Gastrocnemius medialis (tissue), 4 donors: ENCODE results near the gene SIM1. TPM values are rescaled to one million over a fixed set of nuclear protein-coding genes. Genes with fewer than 3 reads are reported as not detected.

Source experiments
- ATAC-seq, 2 donors: fragments of 150-250 bp; one replicate each; pipeline ENCODE4 v1.9.1; 2016
- DNase-seq, 2 donors: peaks; one replicate each; pipeline ENCODE4 v3.0.0-alpha.2; 2019
- H3K27ac ChIP-seq, 4 donors: fragments of 200-600 bp; sonication (generic); 1 replicate in 1 of 4; 2 replicates in 3 of 4; pipeline ENCODE4 v1.5.1; 2016 to 2018; ENCODE audit warnings: mild to moderate bottlenecking in 2 of 4, moderate library complexity in 1 of 4
- H3K27me3 ChIP-seq, 3 donors: fragments of 200-600 bp; sonication (generic) in 2 of 3; 1 replicate in 1 of 3; 2 replicates in 2 of 3; pipeline versions ENCODE4 v1.5.1 to v1.6.0; 2016 to 2019; ENCODE audit warnings: mild to moderate bottlenecking in 1 of 3, moderate library complexity in 1 of 3
- H3K36me3 ChIP-seq, 2 donors: fragments of 200-600 bp; sonication (generic) in 1 of 2; one replicate each; pipeline ENCODE4 v1.5.1; 2017 to 2018
- H3K4me1 ChIP-seq, 2 donors: fragments of 200-600 bp; sonication (generic) in 1 of 2; one replicate each; pipeline ENCODE4 v1.5.1; 2016 to 2017; ENCODE audit warnings: mild to moderate bottlenecking in 2 of 2
- H3K4me3 ChIP-seq, 4 donors: fragments of 200-600 bp; sonication (generic) in 3 of 4; 1 replicate in 1 of 4; 2 replicates in 3 of 4; pipeline ENCODE4 v1.5.1; 2016 to 2019; ENCODE audit warnings: mild to moderate bottlenecking in 2 of 4
- H3K9me3 ChIP-seq, 3 donors: fragments of 200-600 bp; sonication (generic) in 2 of 3; 1 replicate in 1 of 3; 2 replicates in 2 of 3; pipeline ENCODE4 v1.5.1; 2016 to 2019
- POLR2A ChIP-seq, 2 donors: fragments of 450-650 bp; IDR thresholded peaks; one replicate each; pipeline ENCODE4 v1.6.1; 2017; ENCODE audit warnings: antibody characterized with exemption in 2 of 2, mild to moderate bottlenecking in 2 of 2, moderate library complexity in 2 of 2
- in situ Hi-C, 4 donors: fragments of 200-750 bp; cut with MboI; loops; one replicate each; pipeline versions ENCODE4 v1.15.0 to v1.8.0; 2017; ENCODE audit warnings: low sequenced_read_pairs in 4 of 4
- intact Hi-C: fragments of 100-400 bp; cut with DNase I; formaldehyde crosslinking; loops from one replicate; pipeline ENCODE4 v1.15.1; 2023; ENCODE audit warnings: low total_unique reads
- total RNA-seq, 4 donors: library from RNA; depleted of rRNA; stranded (reverse); fragments of >200 nt; gene quantifications; one replicate each; pipeline versions ENCODE4 v1.1.0 to v1.2.3, GENCODE V29; 2016
- TF ChIP-seq, protein P1 (sequence below), 5 experiments: fragments of 450-650 bp in 3 of 5; fragments of 200-600 bp in 2 of 5; sonication (generic) in 2 of 5; IDR thresholded peaks in 4 of 5; conservative IDR thresholded peaks in 1 of 5; 1 replicate in 4 of 5; 2 replicates in 1 of 5; pipeline ENCODE4 v1.5.1; 2016 to 2019; ENCODE audit warnings: antibody characterized with exemption in 5 of 5, mild to moderate bottlenecking in 3 of 5, moderate library complexity in 3 of 5

The SIM1 gene
- total RNA-seq, 4 donors from 2014 or later = 0.19 to 1.8 (median 0.88) TPM

DNA sequence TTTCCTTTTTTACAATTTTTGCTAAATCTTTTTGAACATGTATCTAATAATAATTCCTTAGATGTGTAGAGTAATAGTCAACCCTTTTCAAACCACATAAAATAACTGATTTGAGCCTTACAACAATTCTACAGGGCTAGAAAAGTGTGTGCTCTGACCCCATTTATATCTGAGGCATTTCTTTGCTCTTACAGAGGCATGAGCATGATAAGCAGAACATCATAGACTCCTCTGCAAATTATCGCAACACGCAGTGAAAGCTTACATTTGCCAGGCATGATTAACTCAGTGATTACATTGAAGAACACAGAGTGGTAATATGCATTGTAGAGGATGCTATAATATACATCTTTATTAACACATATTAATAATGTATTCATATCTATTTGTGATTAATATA, 120.4 kb downstream of the SIM1 start:
- DNase-seq = no peak
- Histone ChIP-seq H3K27ac (no peak overlapping the region), H3K4me3 (no peak overlapping the region), H3K36me3 (no peaks in the 10 kb centered on the region), H3K27me3 (no peaks in the 10 kb centered on the region), H3K9me3 (no peaks in the 10 kb centered on the region), H3K4me1 (peaks cover 13 to 26% of the 10 kb centered on the region in 2 donors)
- intact Hi-C loops (no loop called here), in situ Hi-C loops (no loop called here)
- TF ChIP-seq, protein P1, sequence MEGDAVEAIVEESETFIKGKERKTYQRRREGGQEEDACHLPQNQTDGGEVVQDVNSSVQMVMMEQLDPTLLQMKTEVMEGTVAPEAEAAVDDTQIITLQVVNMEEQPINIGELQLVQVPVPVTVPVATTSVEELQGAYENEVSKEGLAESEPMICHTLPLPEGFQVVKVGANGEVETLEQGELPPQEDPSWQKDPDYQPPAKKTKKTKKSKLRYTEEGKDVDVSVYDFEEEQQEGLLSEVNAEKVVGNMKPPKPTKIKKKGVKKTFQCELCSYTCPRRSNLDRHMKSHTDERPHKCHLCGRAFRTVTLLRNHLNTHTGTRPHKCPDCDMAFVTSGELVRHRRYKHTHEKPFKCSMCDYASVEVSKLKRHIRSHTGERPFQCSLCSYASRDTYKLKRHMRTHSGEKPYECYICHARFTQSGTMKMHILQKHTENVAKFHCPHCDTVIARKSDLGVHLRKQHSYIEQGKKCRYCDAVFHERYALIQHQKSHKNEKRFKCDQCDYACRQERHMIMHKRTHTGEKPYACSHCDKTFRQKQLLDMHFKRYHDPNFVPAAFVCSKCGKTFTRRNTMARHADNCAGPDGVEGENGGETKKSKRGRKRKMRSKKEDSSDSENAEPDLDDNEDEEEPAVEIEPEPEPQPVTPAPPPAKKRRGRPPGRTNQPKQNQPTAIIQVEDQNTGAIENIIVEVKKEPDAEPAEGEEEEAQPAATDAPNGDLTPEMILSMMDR (IDR thresholded peaks at IDR 0.05 in 4 of 5, conservative IDR thresholded peaks at IDR 0.05 in 1 of 5) = no peak
- no peak for TF ChIP-seq POLR2A (IDR thresholded peaks at IDR 0.05)
- ATAC-seq = no peak

DNA sequence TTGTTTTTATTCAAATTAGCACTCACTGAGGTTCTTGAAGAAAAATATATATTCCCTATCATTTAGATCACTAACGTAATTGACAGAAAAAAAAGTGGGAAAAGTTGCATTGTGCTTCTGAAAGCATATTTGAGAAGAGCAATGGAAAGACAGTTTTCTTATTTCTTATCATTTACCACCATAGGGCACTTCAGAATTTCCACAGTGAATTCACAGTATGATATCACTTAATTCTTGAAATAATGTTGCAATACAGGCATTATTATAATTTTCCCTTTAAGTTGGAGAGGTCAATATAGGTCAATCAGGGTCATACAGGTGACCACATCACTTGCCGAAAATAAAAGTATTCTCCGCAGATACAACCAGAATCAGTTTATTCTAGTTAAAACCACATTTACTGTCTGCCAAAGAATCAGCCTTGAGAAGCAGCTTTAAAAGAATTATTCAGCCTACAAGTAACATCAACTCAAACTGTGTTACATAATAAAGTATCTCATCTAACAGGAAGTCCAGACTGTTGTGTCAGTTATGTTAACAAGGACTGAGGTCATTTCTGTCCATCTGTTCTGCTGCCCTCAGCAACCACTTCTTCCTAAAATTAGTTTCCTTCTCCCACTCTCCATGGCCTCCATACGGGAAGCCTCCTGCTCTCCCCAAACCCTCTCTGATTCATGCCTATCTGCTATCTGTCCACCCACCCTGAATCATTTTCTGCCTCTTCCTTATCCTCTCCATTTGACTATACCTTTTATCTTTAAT, 121.2 kb downstream of the SIM1 start:
- intact Hi-C loops = no loop called here
- no peaks in the 10 kb centered on the region for H3K9me3 ChIP-seq
- TF ChIP-seq, protein P1 (IDR thresholded peaks at IDR 0.05 in 4 of 5, conservative IDR thresholded peaks at IDR 0.05 in 1 of 5) = no peak
- TF ChIP-seq POLR2A (IDR thresholded peaks at IDR 0.05) = no peak
- H3K4me1 ChIP-seq = peaks cover 13 to 26% of the 10 kb centered on the region in 2 donors
- no peaks in the 10 kb centered on the region for H3K36me3 ChIP-seq
- in situ Hi-C loops = no loop called here
- no peak overlapping the region for H3K4me3 ChIP-seq
- DNase-seq = no peak
- ATAC-seq = no peak
- H3K27ac ChIP-seq = no peak overlapping the region
- H3K27me3 ChIP-seq = no peaks in the 10 kb centered on the region

DNA sequence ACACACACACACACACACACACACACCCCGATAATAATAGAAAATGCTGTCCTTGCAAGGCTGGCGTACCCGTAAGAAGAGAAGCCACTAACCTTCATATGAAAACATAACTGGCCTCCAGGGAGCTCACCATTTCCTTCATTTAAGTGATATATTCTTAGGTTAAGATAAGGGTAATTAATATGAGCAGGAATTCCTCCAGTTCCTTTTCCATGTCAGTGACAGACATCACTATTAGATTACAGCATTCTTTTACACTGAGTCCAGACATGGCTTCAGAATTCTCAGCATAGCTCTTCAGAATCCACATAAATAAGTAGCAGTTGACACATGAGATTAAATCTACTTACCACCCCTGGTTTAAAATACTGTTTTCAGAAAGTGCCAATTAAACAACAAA, 121.9 kb downstream of the SIM1 start:
- ATAC-seq = no peak
- in situ Hi-C loops (no loop called here), intact Hi-C loops (no loop called here)
- DNase-seq = no peak
- Histone ChIP-seq H3K27ac (no peak overlapping the region), H3K9me3 (no peaks in the 10 kb centered on the region), H3K4me3 (no peak overlapping the region), H3K36me3 (no peaks in the 10 kb centered on the region), H3K4me1 (peaks cover 13 to 26% of the 10 kb centered on the region in 2 donors), H3K27me3 (no peaks in the 10 kb centered on the region)
- no peak for TF ChIP-seq POLR2A (IDR thresholded peaks at IDR 0.05)
- TF ChIP-seq, protein P1 (IDR thresholded peaks at IDR 0.05 in 4 of 5, conservative IDR thresholded peaks at IDR 0.05 in 1 of 5) = no peak

DNA sequence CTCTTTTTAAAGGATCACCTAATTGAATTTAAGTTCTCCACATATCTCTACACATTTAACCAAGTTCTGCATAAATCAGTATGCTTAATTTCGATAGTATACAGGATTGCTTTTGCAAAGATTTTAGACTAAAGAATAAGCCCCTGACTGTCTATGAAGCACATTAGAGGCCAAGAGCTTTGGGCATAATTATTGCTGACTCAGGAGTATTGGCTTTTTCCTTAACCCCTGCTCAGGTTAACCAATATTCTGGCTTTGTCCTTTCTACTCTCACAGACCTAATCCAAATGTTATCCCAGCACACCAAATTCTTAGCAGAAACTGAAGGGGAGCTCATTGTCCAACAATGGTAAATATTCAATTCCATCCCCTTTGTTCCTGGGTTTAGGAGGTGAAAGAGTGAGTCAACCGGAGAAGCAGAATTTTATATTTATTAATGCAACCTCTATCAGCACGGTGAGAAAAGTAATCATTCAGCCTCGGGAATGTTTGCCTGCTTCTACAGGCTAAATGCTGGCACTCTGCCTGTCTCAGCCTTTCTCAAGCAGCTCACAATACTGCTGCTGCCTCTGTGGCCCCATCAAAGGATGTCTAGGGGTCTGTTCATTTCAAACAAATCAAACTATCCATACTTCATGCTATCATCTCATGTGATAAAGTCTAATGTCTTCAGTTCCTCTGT, 125.0 kb downstream of the SIM1 start:
- TF ChIP-seq, protein P1 (IDR thresholded peaks at IDR 0.05 in 4 of 5, conservative IDR thresholded peaks at IDR 0.05 in 1 of 5) = no peak
- no peak for TF ChIP-seq POLR2A (IDR thresholded peaks at IDR 0.05)
- Histone ChIP-seq H3K36me3 (no peaks in the 10 kb centered on the region), H3K27me3 (no peaks in the 10 kb centered on the region), H3K27ac (no peak overlapping the region), H3K4me1 (peaks cover 10 to 13% of the 10 kb centered on the region in 2 donors), H3K9me3 (no peaks in the 10 kb centered on the region), H3K4me3 (no peak overlapping the region)
- intact Hi-C loops (no loop called here), in situ Hi-C loops (no loop called here)
- ATAC-seq (no peak), DNase-seq (no peak)
